Activated naive CD4-positive, alpha-beta T cell (primary cell): Measurements from ENCODE around the gene CCL26.
"Not testable (repeated sequence)": the region's sequence is repeated elsewhere in the genome, so short reads cannot be mapped to it uniquely, and the experiment has no call there.

Experiments
- DNase-seq, 4 experiments: peaks; one replicate each; lab custom pipeline; 2025; lab: John Stamatoyannopoulos, UW

Gene CCL26

DNA sequence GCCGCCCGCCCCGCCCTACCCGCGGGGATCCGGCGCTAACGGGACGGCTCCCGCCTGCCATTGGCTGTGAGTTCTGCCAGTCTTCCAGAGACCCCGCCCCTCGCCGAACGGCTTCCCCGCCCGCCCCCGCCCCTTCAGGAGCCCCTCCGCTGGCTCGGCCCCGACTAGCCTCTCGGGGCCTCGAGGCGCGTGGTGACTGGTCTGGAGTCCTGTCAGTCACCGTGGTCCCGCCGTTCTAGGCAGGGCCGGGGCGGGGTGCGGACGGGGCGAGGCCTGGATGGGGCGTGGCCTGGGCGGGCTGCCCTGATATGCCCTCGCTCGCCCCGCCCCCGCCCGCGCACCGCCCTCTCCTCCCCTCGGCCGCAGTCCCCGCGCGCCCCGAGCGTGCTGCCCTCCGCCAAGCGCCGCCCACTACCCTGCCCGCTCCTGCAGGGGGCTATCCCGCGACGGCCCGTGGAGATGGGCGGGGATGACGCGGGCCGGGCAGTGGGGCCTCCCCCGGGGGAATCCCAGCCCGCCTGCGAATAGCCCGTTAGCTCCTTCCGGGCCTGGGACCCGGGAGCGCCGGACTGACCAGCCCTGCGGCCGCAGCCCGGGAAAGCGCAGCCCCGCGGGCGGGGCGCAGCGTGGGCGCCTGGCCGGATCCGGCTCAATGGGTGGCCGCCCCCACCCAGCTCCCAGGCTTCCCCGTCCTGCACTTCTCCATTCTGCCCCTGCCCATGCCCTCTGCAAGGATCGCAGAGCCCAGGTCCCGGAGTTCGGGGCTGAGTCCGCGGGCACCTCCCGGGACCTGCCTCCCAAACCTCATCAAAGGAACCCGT is 32.8 kb downstream of the CCL26 start:
- DNase-seq, result peak; percentile 96 to 100 (median 100)

DNA sequence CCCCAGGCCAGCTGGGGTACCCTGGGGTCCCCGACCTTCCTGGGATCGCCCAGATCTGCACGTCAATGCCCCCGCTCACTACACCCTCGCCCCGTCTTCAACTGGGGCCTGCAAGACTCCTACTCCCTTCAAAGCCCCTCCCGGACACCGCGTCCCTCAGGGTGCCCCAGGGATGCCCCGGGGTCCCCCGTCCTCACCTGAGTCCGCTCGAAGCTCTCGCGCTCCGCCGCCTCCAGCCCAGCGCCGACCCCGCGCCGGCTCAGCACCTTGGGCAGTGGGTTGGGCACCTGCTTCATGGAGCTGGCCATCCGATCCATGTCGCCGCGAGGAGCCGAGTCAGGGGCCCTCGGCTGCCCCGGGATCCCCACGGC is 33.4 kb downstream of the CCL26 start, which contains the start of gene HIP1:
HIP1 (minus strand) TSS at position 338 of the 371 bp plus-strand sequence; CDS start at position 317, 21 bp downstream.
- no peak for DNase-seq

DNA sequence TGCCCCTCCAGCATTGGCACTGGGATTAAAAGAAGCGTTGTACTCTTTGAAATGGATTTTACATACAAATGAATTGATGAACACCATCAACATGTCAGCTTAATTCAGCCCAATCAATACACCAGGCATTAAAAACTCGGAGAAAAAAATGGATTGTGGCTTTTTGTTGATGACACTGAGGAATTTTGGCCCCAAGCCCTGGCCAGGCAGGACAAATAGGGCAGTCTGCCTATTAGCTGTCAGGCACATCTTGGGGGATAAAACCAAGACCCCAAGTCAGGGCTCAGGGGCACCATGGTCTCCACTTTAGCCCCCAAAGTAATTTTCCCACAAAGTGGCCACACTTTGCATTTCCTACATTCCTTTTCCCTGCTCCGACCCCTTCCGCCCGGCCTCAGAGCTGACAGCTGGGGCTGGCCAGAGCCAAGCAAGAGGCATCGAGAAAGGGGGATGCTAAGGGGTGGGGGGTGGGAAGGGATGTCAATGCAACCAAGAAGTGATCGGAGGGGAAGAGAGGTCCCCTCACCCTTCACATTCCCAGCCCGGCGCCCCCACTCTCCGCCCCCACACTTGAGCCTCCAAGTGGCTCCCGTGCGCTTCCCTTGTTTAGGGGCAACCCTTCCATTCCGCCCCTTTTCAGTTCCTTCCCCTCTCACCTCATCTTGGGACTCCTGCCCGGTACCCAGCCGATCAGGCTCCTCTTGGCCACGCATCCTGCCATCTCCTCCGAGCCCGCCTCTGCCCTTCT is 34.0 kb downstream of the CCL26 start:
- no peak for DNase-seq

DNA sequence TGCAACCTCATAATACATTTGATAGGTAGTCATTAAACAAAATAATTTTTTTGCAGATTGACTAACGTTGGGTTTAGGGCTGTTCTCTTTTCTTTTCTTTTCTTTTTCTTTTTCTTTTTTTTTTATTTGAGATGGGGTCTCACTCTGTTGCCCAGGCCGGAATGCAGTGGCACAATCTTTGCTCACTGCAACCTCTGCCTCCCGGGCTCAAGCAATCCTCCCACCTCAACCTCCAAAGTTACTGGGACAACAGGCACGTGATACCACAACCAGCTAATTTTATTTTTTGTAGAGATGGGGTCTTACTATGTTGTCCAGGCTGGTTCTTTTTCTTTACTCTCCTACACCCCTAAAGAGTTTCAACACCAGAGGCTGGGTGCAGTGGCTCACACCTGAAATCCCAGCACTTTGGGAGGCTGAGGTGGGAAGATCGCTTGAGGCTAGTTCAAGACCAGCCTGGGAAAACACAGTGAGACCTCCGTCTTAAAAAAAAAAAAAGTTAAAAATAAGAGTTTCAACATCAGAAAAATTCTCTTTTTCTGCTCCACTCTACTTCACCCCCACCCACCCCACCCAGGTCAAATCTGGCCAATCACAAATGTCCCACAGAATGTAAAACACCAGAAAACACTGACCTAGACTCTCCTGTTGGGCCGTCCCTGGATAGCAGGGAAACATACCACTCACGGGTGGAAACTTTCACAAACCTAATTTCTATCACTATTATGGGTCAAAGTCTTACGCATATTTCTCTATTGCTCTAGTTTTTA is 36.2 kb downstream of the CCL26 start:
- DNase-seq, result no peak

DNA sequence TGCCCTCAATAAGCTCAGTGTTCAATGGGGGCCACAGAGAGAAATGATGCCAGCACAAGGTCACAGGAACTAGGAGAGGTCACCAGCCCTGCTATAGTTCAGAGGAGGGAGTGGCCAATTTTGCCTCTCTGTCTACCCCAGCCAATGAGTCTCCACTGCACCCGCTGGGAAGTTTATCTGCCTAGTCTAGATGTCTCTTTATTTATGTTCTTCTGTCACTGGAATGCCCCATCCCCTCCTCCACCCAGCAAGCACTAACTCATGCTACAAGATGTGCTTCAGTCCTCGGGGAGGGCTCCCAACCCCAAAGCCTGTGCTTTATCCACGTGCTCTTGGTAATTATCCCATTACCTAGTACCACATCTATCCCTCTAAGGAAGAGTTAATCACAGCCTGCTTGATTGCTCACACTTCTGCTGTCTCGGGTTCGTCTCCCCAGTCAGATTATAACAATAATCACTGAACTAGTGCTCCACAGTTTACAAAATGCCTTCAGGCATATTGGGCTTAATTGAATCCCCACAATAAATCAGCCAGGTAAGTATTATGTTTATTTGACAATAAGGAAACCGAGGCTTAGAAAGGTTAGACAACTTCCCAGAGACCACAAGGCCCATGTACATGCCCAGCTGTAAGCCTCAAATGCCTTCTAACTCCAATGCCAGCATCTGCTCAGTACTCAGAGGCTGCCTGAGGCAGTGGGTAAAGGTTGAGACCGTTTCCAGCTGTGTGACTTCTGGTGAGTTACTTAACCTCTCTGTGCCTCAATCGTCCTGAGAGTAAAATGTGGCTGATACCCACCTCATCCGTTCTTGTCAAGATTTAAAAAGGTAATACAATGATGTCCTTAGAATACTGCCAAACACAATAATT is 37.2 kb downstream of the CCL26 start:
- no peak for DNase-seq

GRCh38 chr7:75732764-75733630 is 39.0 kb downstream of the CCL26 start:
- DNase-seq, result no peak

DNA sequence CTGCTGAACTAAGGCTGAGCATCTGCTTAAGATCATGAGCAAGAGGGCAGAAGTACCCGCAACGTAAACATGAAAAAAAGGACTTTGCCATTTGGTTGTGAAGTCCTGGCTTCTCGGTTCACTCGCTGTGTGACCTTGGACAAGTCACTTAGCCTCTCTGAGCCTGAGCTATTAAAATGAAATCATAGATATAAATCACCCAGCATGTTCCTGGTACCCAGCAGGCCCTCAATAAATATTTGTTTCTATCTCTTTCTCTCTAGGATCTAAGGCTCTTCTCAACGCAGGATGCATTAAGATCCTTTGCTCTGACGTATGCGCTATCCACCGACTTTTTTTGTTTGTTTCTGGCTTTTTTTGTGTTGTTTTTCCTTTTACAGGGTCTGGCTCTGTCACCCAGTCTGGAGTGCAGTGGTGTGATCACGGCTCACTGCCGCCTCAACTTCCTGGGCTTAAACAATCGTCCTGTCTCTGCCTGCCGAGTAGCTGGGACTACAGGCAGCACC is 39.9 kb downstream of the CCL26 start:
- DNase-seq, result no peak

DNA sequence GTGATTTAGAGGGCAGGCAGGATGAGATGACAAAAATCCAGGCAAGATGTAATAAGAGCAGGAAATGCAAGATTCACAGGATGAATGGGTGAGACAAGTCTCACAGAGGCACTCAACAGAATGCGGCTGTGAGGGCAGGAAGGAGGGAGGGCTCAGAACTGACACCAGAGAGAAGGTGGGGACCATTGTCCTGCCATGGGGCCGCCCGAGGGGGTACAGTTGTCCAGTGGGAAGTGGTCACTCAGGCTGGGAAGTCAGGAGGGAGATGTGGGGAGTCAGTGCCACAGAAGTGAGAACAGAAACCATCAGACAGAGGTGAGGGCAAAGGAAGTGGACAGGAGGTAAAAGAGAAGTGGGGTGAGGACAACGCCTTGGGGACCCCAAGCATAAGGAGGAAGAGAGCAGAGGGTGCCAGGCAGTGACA is 42.1 kb downstream of the CCL26 start:
- no peak for DNase-seq

DNA sequence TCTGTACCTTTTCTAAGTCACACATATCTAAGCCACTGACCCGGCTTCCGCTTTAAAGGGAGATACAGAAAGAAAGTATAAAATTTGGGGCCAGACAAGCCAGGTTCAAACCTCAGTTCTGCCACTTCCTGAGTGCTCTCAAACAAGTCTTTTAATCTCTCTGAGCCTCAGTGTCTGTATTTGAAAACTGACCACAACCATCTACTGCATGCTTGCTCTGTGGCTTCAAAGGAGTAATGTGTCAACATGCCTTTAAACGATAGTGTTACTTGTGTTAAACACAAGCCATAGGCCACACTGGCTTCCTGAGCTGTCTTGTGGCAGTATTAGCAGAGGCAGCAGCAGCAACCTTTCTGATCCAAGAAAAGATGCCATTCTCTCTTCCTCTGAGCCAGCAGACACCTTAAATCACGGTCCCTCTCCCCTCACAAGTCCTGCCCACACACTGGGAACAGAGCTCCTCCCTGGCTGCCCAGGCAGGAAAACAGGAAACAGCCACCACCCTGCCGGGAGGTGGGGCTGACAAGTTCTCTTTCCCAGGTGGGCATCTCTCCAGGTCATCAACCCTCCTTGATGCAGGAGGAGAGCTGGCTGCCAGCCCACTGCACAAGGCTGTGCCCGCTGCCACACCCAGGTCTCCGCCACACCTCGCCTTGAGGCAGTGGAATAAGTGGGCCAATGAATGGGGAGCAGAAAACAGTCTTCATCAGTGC is 44.0 kb downstream of the CCL26 start:
- no peak for DNase-seq

DNA sequence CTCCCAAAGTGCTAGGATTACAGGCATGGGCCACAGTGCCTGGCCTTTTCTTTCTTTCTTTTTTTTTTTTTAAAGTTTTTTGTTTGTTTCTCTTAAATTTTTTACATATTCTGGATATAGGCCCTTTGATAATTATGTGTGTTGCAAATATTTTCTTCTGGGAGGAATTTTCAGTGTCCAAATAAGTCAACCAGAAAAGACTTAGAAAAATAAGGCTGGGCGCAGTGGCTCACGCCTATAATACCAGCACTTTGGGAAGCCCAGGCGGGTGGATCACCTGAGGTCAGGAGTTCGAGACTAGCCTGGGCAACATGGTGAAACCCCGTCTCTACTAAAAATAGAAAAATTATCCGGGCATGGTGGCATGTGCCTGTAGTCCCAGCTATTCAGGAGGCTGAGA is 44.7 kb downstream of the CCL26 start:
- DNase-seq, result not testable (repeated sequence)

DNA sequence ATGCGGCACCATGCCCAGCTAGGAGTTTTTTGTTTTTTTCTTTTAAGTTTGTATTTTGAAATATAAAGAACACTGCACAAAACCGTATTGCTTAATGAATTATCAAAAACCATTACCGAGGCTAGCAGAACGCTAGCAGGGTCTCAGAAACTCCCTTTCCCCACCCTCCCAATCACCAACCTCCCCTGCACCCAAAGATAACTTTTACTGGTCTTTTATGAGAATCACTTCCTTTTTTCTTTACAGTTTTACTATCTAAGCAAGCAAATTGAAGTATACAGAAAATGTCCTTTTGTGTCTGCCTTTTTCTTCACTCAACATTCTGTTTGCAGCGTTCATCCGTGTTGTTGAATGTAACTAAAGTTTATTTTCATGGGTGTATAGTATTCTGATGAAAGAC is 46.7 kb downstream of the CCL26 start:
- DNase-seq, result no peak

DNA sequence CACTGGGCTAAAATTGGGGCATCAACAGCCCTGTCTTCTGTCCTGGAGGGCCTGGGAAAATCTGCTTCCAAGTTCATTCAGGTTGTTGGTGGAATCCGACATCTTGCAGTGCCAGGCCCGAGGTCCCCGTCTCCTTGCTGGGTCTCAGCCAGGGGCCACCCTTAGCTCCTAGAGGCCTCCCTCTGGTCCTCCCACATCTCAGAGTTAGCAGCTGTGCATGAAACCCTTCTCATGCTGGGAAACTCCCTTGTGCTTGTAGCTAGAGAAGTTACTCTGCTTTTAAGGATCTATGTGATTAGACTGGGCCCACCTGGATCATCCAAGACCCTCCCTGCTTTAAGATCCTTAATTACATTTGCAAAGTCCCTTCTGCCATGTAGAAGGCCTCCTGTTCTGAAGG is 48.6 kb downstream of the CCL26 start:
- DNase-seq, result no peak

- DNase-seq, result no peak
Measured at GRCh38 chr7:75722373-75722772, 49.6 kb downstream of the CCL26 start.

- not testable (repeated sequence) for DNase-seq
Measured at GRCh38 chr7:75721922-75722321, 50.1 kb downstream of the CCL26 start.

DNA sequence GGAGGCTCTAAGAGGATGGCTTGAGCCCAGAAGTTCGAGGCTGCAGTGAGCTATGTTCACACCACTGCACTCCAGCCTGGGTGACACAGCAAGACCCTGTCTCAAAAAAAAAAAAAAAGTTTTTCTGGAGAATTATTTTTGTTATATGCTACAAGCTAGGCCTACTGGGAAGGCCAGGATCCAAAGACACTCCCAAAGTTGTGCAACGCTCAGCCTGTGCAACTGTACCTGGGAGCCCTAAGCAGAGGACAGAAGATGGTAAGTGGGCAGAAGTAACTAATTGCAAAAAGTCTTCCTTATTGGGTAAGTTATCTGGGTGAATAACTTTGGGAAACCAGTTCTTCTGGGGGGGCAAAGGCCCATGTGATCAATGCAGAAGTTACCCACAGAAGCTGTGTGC is 50.6 kb downstream of the CCL26 start:
- DNase-seq, result no peak

- no peak for DNase-seq
Measured at GRCh38 chr7:75719626-75720025, 52.4 kb downstream of the CCL26 start.
